NB4 (cell line): Measurements from ENCODE around the gene SLC22A31.

Experiments used
- DNase-seq: peaks from one replicate; pipeline ENCODE4 v3.0.0; 2010; ENCODE audit warnings: low read depth
- H3K4me3 ChIP-seq: one replicate; pipeline ENCODE4 v1.5.1; 2011; ENCODE audit warnings: mild to moderate bottlenecking, low read depth, low read length, moderate library complexity
- MYC ChIP-seq: IDR thresholded peaks from 2 replicates; pipeline ENCODE4 v1.6.1; 2011; ENCODE audit warnings: low read depth, low read length
- POLR2A ChIP-seq: IDR thresholded peaks from 2 replicates; pipeline ENCODE4 v1.6.1; 2011; ENCODE audit warnings: mild to moderate bottlenecking; ENCODE audit not compliant: insufficient read length; ENCODE audit errors: extremely low read depth
- TF ChIP-seq, protein P1 (sequence below): IDR thresholded peaks from one replicate; pipeline ENCODE4 v1.5.1; 2012; ENCODE audit warnings: low read depth, low read length
- TF ChIP-seq, protein P2 (sequence below): IDR thresholded peaks from 2 replicates; pipeline ENCODE4 v1.6.1; 2011; ENCODE audit warnings: low read depth, low read length

The SLC22A31 gene

DNA sequence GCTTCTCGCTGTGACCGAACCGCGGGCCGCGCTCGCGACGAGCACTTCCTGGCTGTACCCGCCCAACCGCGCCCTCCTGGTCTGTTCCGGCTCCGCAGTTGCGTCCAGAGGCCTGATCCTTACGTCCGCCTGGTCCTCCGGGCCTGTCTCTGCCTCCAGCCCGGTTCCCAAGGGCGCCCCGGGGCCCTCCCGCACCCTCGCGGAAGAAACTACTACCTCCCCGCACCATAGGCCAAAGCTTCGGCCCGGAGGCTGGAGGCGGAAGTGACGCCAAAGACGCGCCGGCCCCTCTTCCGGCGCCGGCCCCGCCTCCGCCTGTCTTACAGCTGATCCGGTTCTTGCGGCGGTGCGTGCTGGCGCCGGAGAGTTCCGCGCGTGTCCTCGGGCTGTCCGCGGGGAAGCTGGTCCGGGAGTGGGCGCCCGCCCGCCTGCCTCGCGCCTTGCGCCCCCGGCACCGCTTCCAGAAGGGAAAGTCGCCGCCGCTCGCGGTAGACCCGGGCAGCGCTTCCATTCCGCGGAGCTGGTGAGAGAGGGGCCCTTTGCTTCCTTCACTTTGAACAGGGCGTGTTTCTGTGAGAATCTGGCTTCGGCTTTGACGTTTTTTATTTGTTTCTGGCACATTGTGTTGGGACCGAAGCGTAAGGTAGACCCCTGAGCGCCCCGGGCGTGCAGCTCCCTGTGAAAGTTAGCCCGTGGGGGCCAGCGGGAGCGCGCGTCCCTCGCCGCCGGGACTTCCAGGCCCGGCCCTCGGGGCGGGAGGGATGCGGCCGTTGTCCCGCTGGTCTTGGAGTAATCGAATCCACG, 17.3 kb upstream of the SLC22A31 start, which contains the start of gene ZNF778:
Gene ZNF778 (plus strand): TSS at position 316 of the 804 bp plus-strand sequence. CDS start 3,425 bp downstream, outside the sequence.
- peak; percentile 91 for DNase-seq
- peak within 1 kb of the TSS; percentile 77 for H3K4me3 ChIP-seq
- TF ChIP-seq MYC: 0 out of 2 replicates have a peak, but pooled peaks have one; percentile 15
- TF ChIP-seq, protein P1, sequence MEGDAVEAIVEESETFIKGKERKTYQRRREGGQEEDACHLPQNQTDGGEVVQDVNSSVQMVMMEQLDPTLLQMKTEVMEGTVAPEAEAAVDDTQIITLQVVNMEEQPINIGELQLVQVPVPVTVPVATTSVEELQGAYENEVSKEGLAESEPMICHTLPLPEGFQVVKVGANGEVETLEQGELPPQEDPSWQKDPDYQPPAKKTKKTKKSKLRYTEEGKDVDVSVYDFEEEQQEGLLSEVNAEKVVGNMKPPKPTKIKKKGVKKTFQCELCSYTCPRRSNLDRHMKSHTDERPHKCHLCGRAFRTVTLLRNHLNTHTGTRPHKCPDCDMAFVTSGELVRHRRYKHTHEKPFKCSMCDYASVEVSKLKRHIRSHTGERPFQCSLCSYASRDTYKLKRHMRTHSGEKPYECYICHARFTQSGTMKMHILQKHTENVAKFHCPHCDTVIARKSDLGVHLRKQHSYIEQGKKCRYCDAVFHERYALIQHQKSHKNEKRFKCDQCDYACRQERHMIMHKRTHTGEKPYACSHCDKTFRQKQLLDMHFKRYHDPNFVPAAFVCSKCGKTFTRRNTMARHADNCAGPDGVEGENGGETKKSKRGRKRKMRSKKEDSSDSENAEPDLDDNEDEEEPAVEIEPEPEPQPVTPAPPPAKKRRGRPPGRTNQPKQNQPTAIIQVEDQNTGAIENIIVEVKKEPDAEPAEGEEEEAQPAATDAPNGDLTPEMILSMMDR: no peak
- TF ChIP-seq, protein P2, sequence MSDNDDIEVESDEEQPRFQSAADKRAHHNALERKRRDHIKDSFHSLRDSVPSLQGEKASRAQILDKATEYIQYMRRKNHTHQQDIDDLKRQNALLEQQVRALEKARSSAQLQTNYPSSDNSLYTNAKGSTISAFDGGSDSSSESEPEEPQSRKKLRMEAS: peak; percentile 74
- TF ChIP-seq POLR2A: peak; percentile 73

DNA sequence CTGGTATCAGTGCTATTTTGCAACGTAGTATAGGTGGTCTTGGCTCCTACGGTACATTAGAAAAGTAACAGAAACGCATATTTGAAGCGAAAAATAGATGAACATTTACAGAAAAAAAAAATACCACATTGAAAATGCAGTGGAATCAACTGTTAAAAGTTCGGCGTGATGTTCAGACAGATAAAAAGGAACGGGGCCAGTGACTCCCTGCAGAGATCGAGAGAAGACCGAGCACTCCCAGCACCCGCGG, 16.7 kb upstream of the SLC22A31 start:
- DNase-seq: no peak
- H3K4me3 ChIP-seq: peak overlapping the region; percentile 77
- TF ChIP-seq MYC (no peak), POLR2A (no peak)
- TF ChIP-seq, protein P2: no peak
- TF ChIP-seq, protein P1: no peak

DNA sequence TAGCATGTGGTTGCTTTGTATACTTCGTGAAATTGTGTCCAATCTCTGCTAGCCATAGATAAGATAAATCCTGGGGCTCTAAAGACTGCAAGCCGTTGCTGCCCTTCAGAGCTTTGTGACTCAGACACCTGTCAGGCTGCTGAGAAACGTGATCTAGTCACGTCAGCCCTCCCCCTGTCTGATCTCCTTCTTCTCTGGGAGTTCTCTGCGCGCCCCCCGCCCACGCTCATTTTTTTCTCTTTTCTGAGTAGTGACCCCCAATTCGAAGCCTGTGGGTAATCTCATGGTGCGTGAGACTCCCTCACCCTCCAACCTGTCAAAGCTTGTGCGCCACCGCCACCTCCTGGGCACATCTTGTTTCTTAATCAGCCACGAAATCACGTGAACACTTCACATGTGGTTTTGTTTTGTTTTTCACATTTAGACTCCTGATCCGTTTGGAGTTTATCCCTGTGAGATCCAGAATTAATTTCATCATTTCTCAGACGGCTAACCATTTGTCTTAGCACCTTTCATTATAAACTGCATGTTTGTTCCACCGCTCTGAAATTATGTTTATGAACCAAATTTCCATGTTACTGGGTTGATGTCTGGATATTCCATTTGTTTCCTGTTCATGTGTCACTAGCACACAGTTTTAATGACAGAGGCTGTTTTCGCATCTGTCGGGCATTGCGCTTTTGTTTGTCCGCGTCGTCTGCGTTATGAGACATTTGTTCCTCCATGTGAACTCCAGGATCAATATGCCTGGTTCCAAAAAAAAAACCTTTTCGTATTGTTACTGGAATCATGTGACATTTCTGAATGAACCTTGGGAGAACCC, 16.2 kb upstream of the SLC22A31 start:
- DNase-seq: peak; percentile 89
- H3K4me3 ChIP-seq: peak overlapping the region; percentile 77
- TF ChIP-seq, protein P1: peak; percentile 74
- TF ChIP-seq, protein P2: peak; percentile 97
- peak; percentile 68; the same call in 1 of the 2 replicates for TF ChIP-seq MYC
- TF ChIP-seq POLR2A: no peak

DNA sequence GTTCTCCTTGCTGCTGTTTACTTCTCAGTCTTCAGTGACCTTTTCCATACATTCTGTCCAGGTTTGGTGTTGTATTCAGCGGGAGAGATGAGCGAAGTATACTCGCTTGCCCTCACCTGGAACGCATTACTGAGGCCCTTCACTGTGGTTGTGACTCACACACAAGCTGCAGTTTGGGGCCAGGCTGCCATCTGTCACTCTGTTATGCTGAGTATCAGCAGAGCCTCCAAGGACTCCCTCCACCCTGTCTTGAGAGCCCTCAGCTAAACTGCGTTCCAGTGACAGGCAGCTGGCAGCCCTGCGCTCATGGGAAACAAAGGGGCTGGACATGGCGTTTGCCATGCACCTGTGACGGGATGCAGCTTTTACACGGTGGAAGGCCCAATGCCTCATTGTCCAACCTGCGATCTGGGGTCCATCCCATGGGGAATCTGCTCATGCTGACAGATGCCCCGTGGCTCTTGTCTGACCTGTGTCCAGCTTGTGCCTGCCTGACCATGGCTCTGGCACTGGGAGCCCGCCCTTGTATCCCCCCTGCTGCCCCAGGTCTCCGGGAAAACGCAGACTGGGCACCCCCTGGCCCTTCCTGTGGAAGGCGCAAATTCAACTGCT, 10.7 kb upstream of the SLC22A31 start:
- DNase-seq: no peak
- TF ChIP-seq MYC (no peak), POLR2A (no peak)
- TF ChIP-seq, protein P2: no peak
- TF ChIP-seq, protein P1: no peak
- H3K4me3 ChIP-seq: no peak overlapping the region

DNA sequence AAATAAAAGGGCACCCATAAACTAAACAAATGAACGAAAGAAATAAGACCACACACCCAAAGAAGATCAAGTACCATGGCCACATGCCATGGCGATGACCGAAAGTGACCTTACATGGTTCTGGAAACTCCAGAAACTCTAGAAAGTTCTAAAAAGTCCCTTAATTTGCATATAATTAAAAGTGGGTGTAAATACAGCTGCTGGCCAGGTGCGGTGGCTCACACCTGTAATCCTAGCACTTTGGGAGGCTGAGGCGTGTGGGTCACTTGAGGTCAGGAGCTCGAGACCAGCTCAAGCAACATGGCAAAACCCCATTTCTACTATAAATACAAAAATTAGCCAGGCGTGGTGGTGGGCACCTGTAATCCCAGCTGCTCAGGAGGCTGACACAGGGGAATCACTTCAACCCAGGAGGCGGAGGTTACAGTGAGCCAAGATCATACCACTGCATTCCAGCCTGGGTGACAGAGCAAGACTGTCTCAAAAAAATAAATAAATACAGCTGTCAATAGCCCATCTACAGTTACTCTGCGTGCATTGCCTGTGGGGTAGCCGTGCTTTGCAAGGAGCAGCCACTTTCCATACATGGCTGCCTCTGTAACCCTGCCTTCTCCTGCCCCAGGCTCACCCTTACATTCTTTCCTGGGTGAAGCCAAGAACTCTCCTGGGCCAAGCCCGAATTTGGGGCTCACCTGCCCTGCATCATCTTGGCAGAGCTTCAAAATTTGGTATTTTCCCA, 10.0 kb upstream of the SLC22A31 start:
- TF ChIP-seq, protein P1: no peak
- TF ChIP-seq POLR2A (no peak), MYC (no peak)
- TF ChIP-seq, protein P2: no peak
- no peak overlapping the region for H3K4me3 ChIP-seq
- DNase-seq: no peak
